K562 (cell line): ENCODE measurements around the gene MIEF1. TPM values are rescaled to one million over a fixed set of nuclear protein-coding genes. Genes with fewer than 3 reads are reported as not detected.
A peak's percentile ranks its signal among the peaks of the same experiment; 100 is the strongest.

Experiments used
- ATF7 ChIP-seq: fragments of 450-650 bp; IDR thresholded peaks from 2 replicates; pipeline ENCODE4 v1.7.1; 2014; ENCODE audit warnings: mild to moderate bottlenecking, moderate library complexity
- FOXJ2 ChIP-seq: fragments of 200-800 bp; sonication (Bioruptor generic); IDR thresholded peaks from 2 replicates; pipeline ENCODE4 v1.6.1; 2016; ENCODE audit warnings: missing genetic modification characterization, missing compliant biosample characterization
- HCFC1 ChIP-seq: IDR thresholded peaks from 2 replicates; pipeline ENCODE4 v1.6.1; 2012; ENCODE audit warnings: low read depth, low read length, improper control_type of control experiment
- JUND ChIP-seq, 2 experiments: IDR thresholded peaks; 2 replicates in 1 of 2; 3 replicates in 1 of 2; pipeline ENCODE4 v1.6.1; 2011; ENCODE audit warnings: borderline replicate concordance in 2 of 2, low read depth in 2 of 2, low read length in 2 of 2, improper control_type of control experiment in 1 of 2, missing biosample characterization in 1 of 2, missing genetic modification characterization in 1 of 2, missing genetic modification reagents in 1 of 2
- KLF6 ChIP-seq: fragments of 250-450 bp; sonication (Bioruptor Pico); IDR thresholded peaks from 2 replicates; pipeline ENCODE4 v1.4.0; 2020; ENCODE audit warnings: mild to moderate bottlenecking, moderate library complexity, borderline replicate concordance
- MCM7 ChIP-seq, 2 experiments: fragments of 450-650 bp; IDR thresholded peaks; 2 replicates each; pipeline ENCODE4 v1.6.1; 2016 to 2018
- NRF1 ChIP-seq, 2 experiments: fragments of 450-650 bp; IDR thresholded peaks in 1 of 2; conservative IDR thresholded peaks in 1 of 2; 2 replicates each; pipeline ENCODE4 v1.6.1; 2014; ENCODE audit warnings: mild to moderate bottlenecking in 2 of 2
- PHF20 ChIP-seq: fragments of 450-650 bp; IDR thresholded peaks from 2 replicates; pipeline ENCODE4 v1.6.1; 2018; ENCODE audit not compliant: partially characterized antibody
- POLR2A ChIP-seq: fragments of 450-650 bp; conservative IDR thresholded peaks from 2 replicates; pipeline ENCODE4 v1.6.1; 2016
- PRPF4 ChIP-seq: fragments of 200-400 bp; formaldehyde crosslinking; IDR thresholded peaks from one replicate; pipeline ENCODE4 v1.6.1; 2017; ENCODE audit warnings: low read length, low read depth, mild to moderate bottlenecking; ENCODE audit not compliant: insufficient read depth, poor library complexity, severe bottlenecking
- RBBP5 ChIP-seq: fragments of 200-600 bp; sonication (generic); IDR thresholded peaks from 2 replicates; pipeline ENCODE4 v1.6.1; 2012; ENCODE audit warnings: borderline replicate concordance, mild to moderate bottlenecking, low read length, control low read depth, inconsistent platforms; ENCODE audit not compliant: insufficient read depth, poor library complexity, severe bottlenecking
- RNF2 ChIP-seq: sonication (generic); IDR thresholded peaks from 2 replicates; pipeline ENCODE4 v1.6.1; 2016
- SOX6 ChIP-seq: fragments of 450-650 bp; IDR thresholded peaks from 2 replicates; pipeline ENCODE4 v1.6.1; 2014; ENCODE audit warnings: mild to moderate bottlenecking
- TGIF2 ChIP-seq: sonication (generic); formaldehyde crosslinking; IDR thresholded peaks from 2 replicates; pipeline ENCODE4 v1.8.1; 2022; ENCODE audit warnings: mild to moderate bottlenecking, missing genetic modification reagents, moderate library complexity
- ZNF707 ChIP-seq: fragments of 250-450 bp; sonication (Bioruptor Pico); conservative IDR thresholded peaks from 2 replicates; pipeline ENCODE4 v1.8.0; 2022; ENCODE audit warnings: inconsistent platforms, mild to moderate bottlenecking, moderate library complexity
- polyA plus RNA-seq, 8 experiments: library from polyadenylated mRNA; depleted of rRNA in 4 of 8; stranded (reverse) in 5 of 8; unstranded in 3 of 8; fragments of >200 nt; fragmentation: Nextera tagmentation in 2 of 8; fragmentation: Illumina TruSeq in 1 of 8; extraction: Ambion mirVana in 2 of 8; extraction: Trizol in 1 of 8; gene quantifications; 2 replicates each; pipeline versions ENCODE4 v1.2.1 to v1.2.3, GENCODE V29; 2011 to 2014; ENCODE audit warnings: inconsistent platforms in 1 of 8, missing spikeins in 1 of 8
- total RNA-seq, 7 experiments: library from RNA; depleted of rRNA in 6 of 7; stranded (reverse); fragments of >200 nt in 6 of 7; fragmentation: Illumina TruSeq in 2 of 7; extraction: Trizol in 2 of 7; gene quantifications; 2 replicates each; pipeline versions ENCODE4 v1.2.1 to v1.2.3, GENCODE V29; 2011 to 2021; ENCODE audit warnings: low replicate concordance in 1 of 7
- TF ChIP-seq, protein P1 (sequence below): fragments of 450-650 bp; IDR thresholded peaks from 2 replicates; pipeline ENCODE4 v1.6.1; 2016; ENCODE audit warnings: borderline replicate concordance
- TF ChIP-seq, protein P2 (sequence below): fragments of 450-650 bp; IDR thresholded peaks from 2 replicates; pipeline ENCODE4 v1.7.0; 2016; ENCODE audit warnings: borderline replicate concordance
- TF ChIP-seq, protein P3 (sequence below): sonication (generic); formaldehyde crosslinking; IDR thresholded peaks from 2 replicates; pipeline ENCODE4 v1.9.0; 2022; ENCODE audit warnings: mild to moderate bottlenecking, missing genetic modification reagents
- TF ChIP-seq, protein P4 (sequence below): sonication (generic); formaldehyde crosslinking; IDR thresholded peaks from 2 replicates; pipeline ENCODE4 v1.8.0; 2022; ENCODE audit warnings: mild to moderate bottlenecking, missing genetic modification reagents

MIEF1 gene
- total and polyA plus RNA-seq, 9 of the 15 experiments (the other 6 are each of a cell fraction or from before 2014, with no cell fraction given), result 10.9 to 51.8 (median 25.5) TPM

DNA sequence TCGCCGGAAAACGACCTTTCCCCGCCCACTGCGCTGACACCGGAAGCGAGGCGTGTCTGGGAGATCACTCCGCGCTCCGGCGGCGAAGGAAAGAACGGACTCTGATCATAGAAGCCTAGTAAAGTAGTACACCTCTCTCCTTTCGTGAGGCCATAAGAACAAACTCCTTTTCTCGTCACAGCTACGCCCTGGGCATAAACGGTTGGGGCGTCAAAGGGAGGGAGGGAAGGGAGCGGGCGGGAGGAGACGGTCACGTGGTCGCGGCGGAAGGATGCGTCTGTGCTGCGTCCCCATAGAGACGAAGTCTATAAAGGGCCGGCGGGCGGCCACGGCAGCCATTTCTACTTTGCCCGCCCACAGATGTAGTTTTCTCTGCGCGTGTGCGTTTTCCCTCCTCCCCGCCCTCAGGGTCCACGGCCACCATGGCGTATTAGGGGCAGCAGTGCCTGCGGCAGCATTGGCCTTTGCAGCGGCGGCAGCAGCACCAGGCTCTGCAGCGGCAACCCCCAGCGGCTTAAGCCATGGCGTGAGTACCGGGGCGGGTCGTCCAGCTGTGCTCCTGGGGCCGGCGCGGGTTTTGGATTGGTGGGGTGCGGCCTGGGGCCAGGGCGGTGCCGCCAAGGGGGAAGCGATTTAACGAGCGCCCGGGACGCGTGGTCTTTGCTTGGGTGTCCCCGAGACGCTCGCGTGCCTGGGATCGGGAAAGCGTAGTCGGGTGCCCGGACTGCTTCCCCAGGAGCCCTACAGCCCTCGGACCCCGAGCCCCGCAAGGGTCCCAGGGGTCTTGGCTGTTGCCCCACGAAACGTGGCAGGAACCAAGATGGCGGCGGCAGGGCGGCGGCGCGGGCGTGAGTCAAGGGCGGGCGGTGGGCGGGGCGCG lies 18.4 kb downstream of the MIEF1 start, which contains the start of gene ATF4 (continued):
- TF ChIP-seq TGIF2 (CRISPR knock-in tag), result no peak
- TF ChIP-seq MCM7 (IDR thresholded peaks at IDR 0.05), result no peak
- TF ChIP-seq SOX6, result peak; percentile 29; the same call in 1 of the 2 replicates
- TF ChIP-seq, protein P1, sequence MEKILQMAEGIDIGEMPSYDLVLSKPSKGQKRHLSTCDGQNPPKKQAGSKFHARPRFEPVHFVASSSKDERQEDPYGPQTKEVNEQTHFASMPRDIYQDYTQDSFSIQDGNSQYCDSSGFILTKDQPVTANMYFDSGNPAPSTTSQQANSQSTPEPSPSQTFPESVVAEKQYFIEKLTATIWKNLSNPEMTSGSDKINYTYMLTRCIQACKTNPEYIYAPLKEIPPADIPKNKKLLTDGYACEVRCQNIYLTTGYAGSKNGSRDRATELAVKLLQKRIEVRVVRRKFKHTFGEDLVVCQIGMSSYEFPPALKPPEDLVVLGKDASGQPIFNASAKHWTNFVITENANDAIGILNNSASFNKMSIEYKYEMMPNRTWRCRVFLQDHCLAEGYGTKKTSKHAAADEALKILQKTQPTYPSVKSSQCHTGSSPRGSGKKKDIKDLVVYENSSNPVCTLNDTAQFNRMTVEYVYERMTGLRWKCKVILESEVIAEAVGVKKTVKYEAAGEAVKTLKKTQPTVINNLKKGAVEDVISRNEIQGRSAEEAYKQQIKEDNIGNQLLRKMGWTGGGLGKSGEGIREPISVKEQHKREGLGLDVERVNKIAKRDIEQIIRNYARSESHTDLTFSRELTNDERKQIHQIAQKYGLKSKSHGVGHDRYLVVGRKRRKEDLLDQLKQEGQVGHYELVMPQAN, result peak; percentile 84
- no peak for TF ChIP-seq RNF2
- no peak for TF ChIP-seq ZNF707 (CRISPR knock-in tag)
- TF ChIP-seq JUND (IDR thresholded peaks at IDR 0.05; ENCODE audit: borderline replicate concordance, low read depth, low read length), result no peak; the same call in 1 of the 2 replicates
- TF ChIP-seq JUND (tag; IDR thresholded peaks at IDR 0.05; ENCODE audit: borderline replicate concordance, low read depth, low read length), result no peak; the same call in 2 of the 3 replicates
- TF ChIP-seq RBBP5, result peak; percentile 88
- TF ChIP-seq, protein P2, sequence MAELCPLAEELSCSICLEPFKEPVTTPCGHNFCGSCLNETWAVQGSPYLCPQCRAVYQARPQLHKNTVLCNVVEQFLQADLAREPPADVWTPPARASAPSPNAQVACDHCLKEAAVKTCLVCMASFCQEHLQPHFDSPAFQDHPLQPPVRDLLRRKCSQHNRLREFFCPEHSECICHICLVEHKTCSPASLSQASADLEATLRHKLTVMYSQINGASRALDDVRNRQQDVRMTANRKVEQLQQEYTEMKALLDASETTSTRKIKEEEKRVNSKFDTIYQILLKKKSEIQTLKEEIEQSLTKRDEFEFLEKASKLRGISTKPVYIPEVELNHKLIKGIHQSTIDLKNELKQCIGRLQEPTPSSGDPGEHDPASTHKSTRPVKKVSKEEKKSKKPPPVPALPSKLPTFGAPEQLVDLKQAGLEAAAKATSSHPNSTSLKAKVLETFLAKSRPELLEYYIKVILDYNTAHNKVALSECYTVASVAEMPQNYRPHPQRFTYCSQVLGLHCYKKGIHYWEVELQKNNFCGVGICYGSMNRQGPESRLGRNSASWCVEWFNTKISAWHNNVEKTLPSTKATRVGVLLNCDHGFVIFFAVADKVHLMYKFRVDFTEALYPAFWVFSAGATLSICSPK, result no peak
- TF ChIP-seq NRF1 (conservative IDR thresholded peaks at IDR 0.05 in 1 of 2, IDR thresholded peaks at IDR 0.05 in 1 of 2), result peak; percentile 43 to 57; a peak in 3 of 4 replicates
- peak; percentile 99 for TF ChIP-seq POLR2A
- peak; percentile 99 for TF ChIP-seq PRPF4
- TF ChIP-seq, protein P3, sequence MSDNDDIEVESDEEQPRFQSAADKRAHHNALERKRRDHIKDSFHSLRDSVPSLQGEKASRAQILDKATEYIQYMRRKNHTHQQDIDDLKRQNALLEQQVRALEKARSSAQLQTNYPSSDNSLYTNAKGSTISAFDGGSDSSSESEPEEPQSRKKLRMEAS (CRISPR knock-in tag), result peak; percentile 84
- no peak for TF ChIP-seq ATF7
- peak; percentile 13 for TF ChIP-seq HCFC1
- TF ChIP-seq KLF6 (CRISPR knock-in tag), result peak; percentile 84
- TF ChIP-seq FOXJ2 (tag), result 0 out of 2 replicates have a peak, but pooled peaks have one; percentile 42
- TF ChIP-seq PHF20, result peak; percentile 64
- TF ChIP-seq, protein P4, sequence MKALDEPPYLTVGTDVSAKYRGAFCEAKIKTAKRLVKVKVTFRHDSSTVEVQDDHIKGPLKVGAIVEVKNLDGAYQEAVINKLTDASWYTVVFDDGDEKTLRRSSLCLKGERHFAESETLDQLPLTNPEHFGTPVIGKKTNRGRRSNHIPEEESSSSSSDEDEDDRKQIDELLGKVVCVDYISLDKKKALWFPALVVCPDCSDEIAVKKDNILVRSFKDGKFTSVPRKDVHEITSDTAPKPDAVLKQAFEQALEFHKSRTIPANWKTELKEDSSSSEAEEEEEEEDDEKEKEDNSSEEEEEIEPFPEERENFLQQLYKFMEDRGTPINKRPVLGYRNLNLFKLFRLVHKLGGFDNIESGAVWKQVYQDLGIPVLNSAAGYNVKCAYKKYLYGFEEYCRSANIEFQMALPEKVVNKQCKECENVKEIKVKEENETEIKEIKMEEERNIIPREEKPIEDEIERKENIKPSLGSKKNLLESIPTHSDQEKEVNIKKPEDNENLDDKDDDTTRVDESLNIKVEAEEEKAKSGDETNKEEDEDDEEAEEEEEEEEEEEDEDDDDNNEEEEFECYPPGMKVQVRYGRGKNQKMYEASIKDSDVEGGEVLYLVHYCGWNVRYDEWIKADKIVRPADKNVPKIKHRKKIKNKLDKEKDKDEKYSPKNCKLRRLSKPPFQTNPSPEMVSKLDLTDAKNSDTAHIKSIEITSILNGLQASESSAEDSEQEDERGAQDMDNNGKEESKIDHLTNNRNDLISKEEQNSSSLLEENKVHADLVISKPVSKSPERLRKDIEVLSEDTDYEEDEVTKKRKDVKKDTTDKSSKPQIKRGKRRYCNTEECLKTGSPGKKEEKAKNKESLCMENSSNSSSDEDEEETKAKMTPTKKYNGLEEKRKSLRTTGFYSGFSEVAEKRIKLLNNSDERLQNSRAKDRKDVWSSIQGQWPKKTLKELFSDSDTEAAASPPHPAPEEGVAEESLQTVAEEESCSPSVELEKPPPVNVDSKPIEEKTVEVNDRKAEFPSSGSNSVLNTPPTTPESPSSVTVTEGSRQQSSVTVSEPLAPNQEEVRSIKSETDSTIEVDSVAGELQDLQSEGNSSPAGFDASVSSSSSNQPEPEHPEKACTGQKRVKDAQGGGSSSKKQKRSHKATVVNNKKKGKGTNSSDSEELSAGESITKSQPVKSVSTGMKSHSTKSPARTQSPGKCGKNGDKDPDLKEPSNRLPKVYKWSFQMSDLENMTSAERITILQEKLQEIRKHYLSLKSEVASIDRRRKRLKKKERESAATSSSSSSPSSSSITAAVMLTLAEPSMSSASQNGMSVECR (CRISPR knock-in tag), result peak; percentile 74; the same call in 1 of the 2 replicates
